Activated CD4-positive, alpha-beta T cell treated with anti-CD3 and anti-CD28 coated beads, Interleukin-2, amount 10 ng/mL, durations not matched to agents 24 days and 14 days (primary cell): Measurements from ENCODE around the gene SEMA6D. TPM values are rescaled to one million over a fixed set of nuclear protein-coding genes. Genes with fewer than 3 reads are reported as not detected.

Experiments
- DNase-seq: peaks from one replicate; pipeline ENCODE4 v3.0.0; 2022
- H3K27ac Mint-ChIP-seq: one replicate; pipeline ENCODE4 v1.8.0; 2022; ENCODE audit warnings: mild to moderate bottlenecking, mixed read lengths
- H3K27me3 Mint-ChIP-seq: one replicate; pipeline ENCODE4 v1.8.0; 2022; ENCODE audit warnings: mixed read lengths
- H3K36me3 Mint-ChIP-seq: one replicate; pipeline ENCODE4 v1.8.0; 2022; ENCODE audit warnings: low read depth, mild to moderate bottlenecking, mixed read lengths
- H3K4me1 Mint-ChIP-seq: one replicate; pipeline ENCODE4 v1.8.0; 2021; ENCODE audit warnings: mixed read lengths
- H3K4me3 Mint-ChIP-seq: one replicate; pipeline ENCODE4 v1.8.0; 2022; ENCODE audit warnings: mild to moderate bottlenecking, moderate library complexity, mixed read lengths
- H3K9me3 Mint-ChIP-seq: one replicate; pipeline ENCODE4 v1.8.0; 2021; ENCODE audit warnings: mixed read lengths
- intact Hi-C: fragments of 100-400 bp; cut with micrococcal nuclease; formaldehyde crosslinking; loops from one replicate; pipeline ENCODE4 v1.15.1; 2023
- total RNA-seq: library from RNA; stranded (reverse); gene quantifications from 2 replicates; pipeline ENCODE4 v1.2.3, GENCODE V29; 2022

Gene SEMA6D
- total RNA-seq, 1 donor from 2014 or later, result not detected

GRCh38 chr15:47795864-47796263, 78.6 kb downstream of the SEMA6D start:
- Mint-ChIP-seq H3K36me3 (no peaks in the 10 kb centered on the region), H3K4me1 (no peaks in the 10 kb centered on the region), H3K4me3 (no peak overlapping the region)

GRCh38 chr15:47796339-47796738, 79.0 kb downstream of the SEMA6D start:
- H3K4me1 Mint-ChIP-seq, result no peaks in the 10 kb centered on the region
- H3K4me3 Mint-ChIP-seq, result no peak overlapping the region
- intact Hi-C loops, result no loop called here
- H3K36me3 Mint-ChIP-seq, result no peaks in the 10 kb centered on the region
- H3K27me3 Mint-ChIP-seq, result no peaks in the 10 kb centered on the region
- H3K27ac Mint-ChIP-seq, result no peak overlapping the region
- DNase-seq, result no peak
- peaks cover 3% of the 10 kb centered on the region for H3K9me3 Mint-ChIP-seq

More at GRCh38 chr15:47795864-47796263, 78.6 kb downstream of the SEMA6D start:
- Mint-ChIP-seq H3K9me3 (peaks cover 3% of the 10 kb centered on the region), H3K27ac (no peak overlapping the region), H3K27me3 (no peaks in the 10 kb centered on the region)
- DNase-seq, result no peak
- intact Hi-C loops, result no loop called here

GRCh38 chr15:47796830-47797229, 79.5 kb downstream of the SEMA6D start:
- no peak overlapping the region for H3K27ac Mint-ChIP-seq
- no peak for DNase-seq
- no peak overlapping the region for H3K4me3 Mint-ChIP-seq
- H3K4me1 Mint-ChIP-seq, result no peaks in the 10 kb centered on the region
- no peaks in the 10 kb centered on the region for H3K36me3 Mint-ChIP-seq
- intact Hi-C loops, result no loop called here
- peaks cover 3% of the 10 kb centered on the region for H3K9me3 Mint-ChIP-seq
- no peaks in the 10 kb centered on the region for H3K27me3 Mint-ChIP-seq

GRCh38 chr15:47801522-47801921, 84.2 kb downstream of the SEMA6D start:
- intact Hi-C loops, result no loop called here
- Mint-ChIP-seq H3K27me3 (no peaks in the 10 kb centered on the region), H3K4me3 (no peak overlapping the region), H3K9me3 (peaks cover 3% of the 10 kb centered on the region), H3K36me3 (no peaks in the 10 kb centered on the region), H3K4me1 (no peaks in the 10 kb centered on the region), H3K27ac (no peak overlapping the region)
- no peak for DNase-seq

GRCh38 chr15:47802216-47802615, 84.9 kb downstream of the SEMA6D start:
- no peak overlapping the region for H3K4me3 Mint-ChIP-seq
- no peaks in the 10 kb centered on the region for H3K4me1 Mint-ChIP-seq
- no peak overlapping the region for H3K27ac Mint-ChIP-seq
- no peaks in the 10 kb centered on the region for H3K27me3 Mint-ChIP-seq
- peaks cover 3% of the 10 kb centered on the region for H3K9me3 Mint-ChIP-seq
- H3K36me3 Mint-ChIP-seq, result no peaks in the 10 kb centered on the region
- intact Hi-C loops, result no loop called here
- no peak for DNase-seq

- DNase-seq, result no peak
- peaks cover 3% of the 10 kb centered on the region for H3K9me3 Mint-ChIP-seq
- H3K4me1 Mint-ChIP-seq, result no peaks in the 10 kb centered on the region
- H3K27ac Mint-ChIP-seq, result no peak overlapping the region
- H3K36me3 Mint-ChIP-seq, result no peaks in the 10 kb centered on the region
- H3K4me3 Mint-ChIP-seq, result no peak overlapping the region
- no peaks in the 10 kb centered on the region for H3K27me3 Mint-ChIP-seq
- intact Hi-C loops, result no loop called here
Measured at GRCh38 chr15:47803767-47804166, 86.5 kb downstream of the SEMA6D start.

- no peak overlapping the region for H3K27ac Mint-ChIP-seq
- no peak overlapping the region for H3K4me3 Mint-ChIP-seq
- no peaks in the 10 kb centered on the region for H3K4me1 Mint-ChIP-seq
- H3K36me3 Mint-ChIP-seq, result no peaks in the 10 kb centered on the region
- intact Hi-C loops, result no loop called here
- DNase-seq, result no peak
- H3K27me3 Mint-ChIP-seq, result no peaks in the 10 kb centered on the region
- peaks cover 3% of the 10 kb centered on the region for H3K9me3 Mint-ChIP-seq
Measured at GRCh38 chr15:47804733-47805132, 87.4 kb downstream of the SEMA6D start.

GRCh38 chr15:47806008-47806407, 88.7 kb downstream of the SEMA6D start:
- Mint-ChIP-seq H3K27ac (no peak overlapping the region), H3K36me3 (no peaks in the 10 kb centered on the region), H3K27me3 (no peaks in the 10 kb centered on the region)

GRCh38 chr15:47811172-47811571, 93.9 kb downstream of the SEMA6D start:
- DNase-seq, result no peak
- no peaks in the 10 kb centered on the region for H3K9me3 Mint-ChIP-seq
- intact Hi-C loops, result no loop called here

More at GRCh38 chr15:47806008-47806407, 88.7 kb downstream of the SEMA6D start:
- Mint-ChIP-seq H3K4me1 (no peaks in the 10 kb centered on the region), H3K4me3 (no peak overlapping the region), H3K9me3 (no peaks in the 10 kb centered on the region)
- intact Hi-C loops, result no loop called here
- no peak for DNase-seq

GRCh38 chr15:47812470-47812999, 95.2 kb downstream of the SEMA6D start:
- DNase-seq, result no peak
- no peak overlapping the region for H3K27ac Mint-ChIP-seq
- H3K27me3 Mint-ChIP-seq, result peaks cover 9% of the 10 kb centered on the region
- no peaks in the 10 kb centered on the region for H3K36me3 Mint-ChIP-seq
- intact Hi-C loops, result no loop called here
- no peak overlapping the region for H3K4me3 Mint-ChIP-seq
- no peaks in the 10 kb centered on the region for H3K9me3 Mint-ChIP-seq
- H3K4me1 Mint-ChIP-seq, result peaks cover 5% of the 10 kb centered on the region

More at GRCh38 chr15:47811172-47811571, 93.9 kb downstream of the SEMA6D start:
- Mint-ChIP-seq H3K27ac (no peak overlapping the region), H3K36me3 (no peaks in the 10 kb centered on the region), H3K27me3 (peaks cover 3% of the 10 kb centered on the region), H3K4me3 (no peak overlapping the region), H3K4me1 (peaks cover 5% of the 10 kb centered on the region)

GRCh38 chr15:47813748-47814384, 96.6 kb downstream of the SEMA6D start:
- Mint-ChIP-seq H3K27me3 (peaks cover 10% of the 10 kb centered on the region), H3K9me3 (no peaks in the 10 kb centered on the region), H3K36me3 (no peaks in the 10 kb centered on the region), H3K4me3 (no peak overlapping the region), H3K27ac (no peak overlapping the region), H3K4me1 (peaks cover 5% of the 10 kb centered on the region)
- intact Hi-C loops, result no loop called here
- DNase-seq, result no peak

GRCh38 chr15:47814620-47815019, 97.3 kb downstream of the SEMA6D start:
- H3K27me3 Mint-ChIP-seq, result peaks cover 10% of the 10 kb centered on the region
- no peak overlapping the region for H3K27ac Mint-ChIP-seq
- intact Hi-C loops, result no loop called here
- H3K9me3 Mint-ChIP-seq, result no peaks in the 10 kb centered on the region
- no peaks in the 10 kb centered on the region for H3K36me3 Mint-ChIP-seq
- H3K4me1 Mint-ChIP-seq, result peaks cover 5% of the 10 kb centered on the region
- H3K4me3 Mint-ChIP-seq, result no peak overlapping the region
- no peak for DNase-seq

GRCh38 chr15:47817969-47818548, 100.8 kb downstream of the SEMA6D start:
- intact Hi-C loops, result no loop called here
- H3K9me3 Mint-ChIP-seq, result no peaks in the 10 kb centered on the region
- no peak for DNase-seq
- peaks cover 10% of the 10 kb centered on the region for H3K27me3 Mint-ChIP-seq
- H3K27ac Mint-ChIP-seq, result no peak overlapping the region
- no peaks in the 10 kb centered on the region for H3K36me3 Mint-ChIP-seq
- peaks cover 5% of the 10 kb centered on the region for H3K4me1 Mint-ChIP-seq
- H3K4me3 Mint-ChIP-seq, result no peak overlapping the region

GRCh38 chr15:47819158-47819557, 101.9 kb downstream of the SEMA6D start:
- intact Hi-C loops, result no loop called here
- H3K27ac Mint-ChIP-seq, result no peak overlapping the region
- no peaks in the 10 kb centered on the region for H3K36me3 Mint-ChIP-seq
- H3K27me3 Mint-ChIP-seq, result peaks cover 10% of the 10 kb centered on the region
- no peak overlapping the region for H3K4me3 Mint-ChIP-seq
- no peaks in the 10 kb centered on the region for H3K9me3 Mint-ChIP-seq
- peaks cover 3% of the 10 kb centered on the region for H3K4me1 Mint-ChIP-seq
- DNase-seq, result no peak
